Sigmoid colon (tissue), 7 donors: ENCODE measurements around the gene DBI. TPM values are rescaled to one million over a fixed set of nuclear protein-coding genes. Genes with fewer than 3 reads are reported as not detected.

Source experiments
- DNase-seq: peaks from one replicate; pipeline ENCODE4 v3.0.0-alpha.2; 2019
- H3K27ac ChIP-seq, 4 donors: fragments of 200-600 bp; sonication (generic); one replicate each; pipeline ENCODE4 v1.5.1; 2016 to 2019; ENCODE audit warnings: mild to moderate bottlenecking in 1 of 4
- H3K27me3 ChIP-seq, 3 donors: fragments of 200-600 bp; sonication (generic); one replicate each; pipeline ENCODE4 v1.5.1; 2019; ENCODE audit warnings: mild to moderate bottlenecking in 1 of 3
- H3K36me3 ChIP-seq, 4 donors: fragments of 200-600 bp; sonication (generic); one replicate each; pipeline ENCODE4 v1.5.1; 2016 to 2019
- H3K4me1 ChIP-seq, 4 donors: fragments of 200-600 bp; sonication (generic); one replicate each; pipeline ENCODE4 v1.5.1; 2017 to 2019
- H3K4me3 ChIP-seq, 4 donors: fragments of 200-600 bp; sonication (generic); one replicate each; pipeline ENCODE4 v1.5.1; 2017 to 2019; ENCODE audit warnings: mild to moderate bottlenecking in 2 of 4, moderate library complexity in 1 of 4
- H3K9me3 ChIP-seq, 4 donors: fragments of 200-600 bp in 3 of 4; sonication (generic) in 3 of 4; one replicate each; pipeline versions ENCODE4 v1.5.1 to v1.6.1; 2013 to 2019
- EP300 ChIP-seq, 4 donors: sonication (generic); formaldehyde crosslinking; IDR thresholded peaks; one replicate each; pipeline ENCODE4 v1.6.1; 2017; ENCODE audit warnings: antibody characterized with exemption in 4 of 4
- POLR2A ChIP-seq, 2 donors: fragments of 450-650 bp; IDR thresholded peaks; one replicate each; pipeline ENCODE4 v1.6.1; 2016; ENCODE audit warnings: antibody characterized with exemption in 2 of 2, mild to moderate bottlenecking in 2 of 2, moderate library complexity in 2 of 2
- POLR2AphosphoS5 ChIP-seq, 4 donors: sonication (generic); formaldehyde crosslinking; IDR thresholded peaks; one replicate each; pipeline ENCODE4 v1.6.1; 2017; ENCODE audit warnings: antibody characterized with exemption in 4 of 4
- WGBS, 2 donors: extraction: QIAGEN DNeasy Blood & Tissue Kit; methylation state at CpG; one replicate each; pipeline ENCODE4 v1.1.7; 2013; 5-methylcytosine and 5-hydroxymethylcytosine counted together
- intact Hi-C: fragments of 100-400 bp; cut with DNase I; formaldehyde crosslinking; loops from one replicate; pipeline ENCODE4 v1.15.1; 2023
- polyA plus RNA-seq, 3 donors: library from polyadenylated mRNA; stranded (reverse); fragments of 200-250 nt; gene quantifications; one replicate each; pipeline ENCODE4 v1.2.3, GENCODE V29; 2013
- total RNA-seq, 4 donors: library from RNA; depleted of rRNA; stranded (reverse); fragments of >200 nt; gene quantifications; one replicate each; pipeline ENCODE4 v1.1.0, GENCODE V29; 2016
- TF ChIP-seq, protein P1 (sequence below), 4 experiments: fragments of 450-650 bp in 3 of 4; fragments of 200-600 bp in 1 of 4; IDR thresholded peaks; one replicate each; pipeline ENCODE4 v1.5.1; 2016 to 2019; ENCODE audit warnings: antibody characterized with exemption in 4 of 4, mild to moderate bottlenecking in 3 of 4, moderate library complexity in 2 of 4
- donor health status: healthy with polysubstance abuse.
- donor health status: Bipolar disorder and iron deficiency.
- donor health status: healthy.

Gene DBI
- total RNA-seq (10 to 100 TPM; 49.5 to 92.4 (median 70.7) TPM), polyA plus RNA-seq (1,000 to 10,000 TPM in 2 of 3 donors, 100 to 1,000 TPM in 1; 740 to 1,261 (median 1,072) TPM)

GRCh38 chr2:119366649-119367471 lies at the start of gene DBI, which contains the start of gene C2orf76:
Gene DBI (plus strand): TSS chr2:119366977. CDS start chr2:119367052, 75 bp downstream.
Gene C2orf76 (minus strand): TSS chr2:119366834. CDS start chr2:119339959, 26,875 bp downstream.
- H3K27me3 ChIP-seq, result no peaks in the 10 kb centered on the region
- H3K27ac ChIP-seq, result peak within 1 kb of the TSS; percentile 83 to 88 (median 87)
- peaks cover 0 to 30% (median 26%) of the 10 kb centered on the region in 4 donors for H3K4me1 ChIP-seq
- TF ChIP-seq, protein P1, sequence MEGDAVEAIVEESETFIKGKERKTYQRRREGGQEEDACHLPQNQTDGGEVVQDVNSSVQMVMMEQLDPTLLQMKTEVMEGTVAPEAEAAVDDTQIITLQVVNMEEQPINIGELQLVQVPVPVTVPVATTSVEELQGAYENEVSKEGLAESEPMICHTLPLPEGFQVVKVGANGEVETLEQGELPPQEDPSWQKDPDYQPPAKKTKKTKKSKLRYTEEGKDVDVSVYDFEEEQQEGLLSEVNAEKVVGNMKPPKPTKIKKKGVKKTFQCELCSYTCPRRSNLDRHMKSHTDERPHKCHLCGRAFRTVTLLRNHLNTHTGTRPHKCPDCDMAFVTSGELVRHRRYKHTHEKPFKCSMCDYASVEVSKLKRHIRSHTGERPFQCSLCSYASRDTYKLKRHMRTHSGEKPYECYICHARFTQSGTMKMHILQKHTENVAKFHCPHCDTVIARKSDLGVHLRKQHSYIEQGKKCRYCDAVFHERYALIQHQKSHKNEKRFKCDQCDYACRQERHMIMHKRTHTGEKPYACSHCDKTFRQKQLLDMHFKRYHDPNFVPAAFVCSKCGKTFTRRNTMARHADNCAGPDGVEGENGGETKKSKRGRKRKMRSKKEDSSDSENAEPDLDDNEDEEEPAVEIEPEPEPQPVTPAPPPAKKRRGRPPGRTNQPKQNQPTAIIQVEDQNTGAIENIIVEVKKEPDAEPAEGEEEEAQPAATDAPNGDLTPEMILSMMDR (IDR thresholded peaks at IDR 0.05), result no peak
- TF ChIP-seq EP300 (IDR thresholded peaks at IDR 0.05) (peak in 1 of 4 donors; percentile 84), POLR2AphosphoS5 (IDR thresholded peaks at IDR 0.05) (peak; percentile 84 to 96 (median 92)), POLR2A (IDR thresholded peaks at IDR 0.05) (peak; percentile 56 to 84)
- intact Hi-C loops, result loop anchor here (10.0 kb wide), 3 partner anchors 1182 to 1552 kb away; partner anchors contain the start of gene DDX18
- H3K36me3 ChIP-seq, result peaks cover 0 to 35% (median 17%) of the 10 kb centered on the region in 4 donors
- peak; percentile 97 for DNase-seq
- peak within 1 kb of the TSS; percentile 55 to 79 (median 62) for H3K4me3 ChIP-seq
- H3K9me3 ChIP-seq, result no peaks in the 10 kb centered on the region
- WGBS, 2 donors, result 0 to 1% methylated on average over 65 of the region's 65 CpGs

GRCh38 chr2:119317554-119317953 lies 49.2 kb upstream of the DBI start:
- Histone ChIP-seq H3K27ac (no peak overlapping the region), H3K4me1 (no peaks in the 10 kb centered on the region), H3K4me3 (no peak overlapping the region), H3K9me3 (no peaks in the 10 kb centered on the region), H3K27me3 (no peaks in the 10 kb centered on the region), H3K36me3 (no peaks in the 10 kb centered on the region)
- DNase-seq, result no peak
- 76 to 91% methylated on average over 1 of the region's 1 CpG for WGBS, 2 donors
- TF ChIP-seq, protein P1 (IDR thresholded peaks at IDR 0.05), result no peak
- TF ChIP-seq POLR2A (IDR thresholded peaks at IDR 0.05) (no peak), EP300 (IDR thresholded peaks at IDR 0.05) (no peak), POLR2AphosphoS5 (IDR thresholded peaks at IDR 0.05) (no peak)
- intact Hi-C loops, result no loop called here

GRCh38 chr2:119319593-119319992 lies 47.2 kb upstream of the DBI start:
- Histone ChIP-seq H3K27ac (no peak overlapping the region), H3K4me1 (no peaks in the 10 kb centered on the region), H3K36me3 (no peaks in the 10 kb centered on the region), H3K9me3 (no peaks in the 10 kb centered on the region), H3K4me3 (no peak overlapping the region), H3K27me3 (no peaks in the 10 kb centered on the region)
- intact Hi-C loops, result no loop called here
- 63 to 90% methylated on average over 7 of the region's 7 CpGs for WGBS, 2 donors
- no peak for DNase-seq
- TF ChIP-seq POLR2A (IDR thresholded peaks at IDR 0.05) (no peak), EP300 (IDR thresholded peaks at IDR 0.05) (no peak), POLR2AphosphoS5 (IDR thresholded peaks at IDR 0.05) (no peak)
- TF ChIP-seq, protein P1 (IDR thresholded peaks at IDR 0.05), result no peak

DNA sequence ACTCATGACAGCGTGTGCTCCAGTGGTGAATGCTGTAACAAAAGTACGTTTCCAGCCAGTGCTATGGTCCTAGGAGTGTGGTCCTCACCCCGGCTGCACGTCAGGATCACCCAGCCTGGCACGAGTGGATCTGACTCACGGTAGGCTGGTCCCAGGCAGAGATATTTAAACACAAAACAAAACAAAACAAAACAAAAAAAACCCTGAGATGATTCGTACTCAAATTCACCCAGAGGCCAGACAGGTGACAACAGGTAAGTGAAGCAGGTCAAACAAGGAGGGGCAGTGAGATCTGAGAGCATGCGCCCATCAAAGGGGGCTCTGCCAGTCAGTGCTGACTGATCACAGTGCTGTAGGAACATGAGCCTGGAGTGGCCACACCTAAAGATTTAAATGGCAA lies 43.3 kb upstream of the DBI start:
- H3K4me1 ChIP-seq, result no peaks in the 10 kb centered on the region
- TF ChIP-seq, protein P1 (IDR thresholded peaks at IDR 0.05), result no peak
- TF ChIP-seq POLR2A (IDR thresholded peaks at IDR 0.05) (no peak), EP300 (IDR thresholded peaks at IDR 0.05) (no peak), POLR2AphosphoS5 (IDR thresholded peaks at IDR 0.05) (no peak)
- DNase-seq, result no peak
- 68 to 90% methylated on average over 8 of the region's 8 CpGs for WGBS, 2 donors
- H3K27me3 ChIP-seq, result no peaks in the 10 kb centered on the region
- no peaks in the 10 kb centered on the region for H3K36me3 ChIP-seq
- intact Hi-C loops, result no loop called here
- no peak overlapping the region for H3K27ac ChIP-seq
- H3K9me3 ChIP-seq, result no peaks in the 10 kb centered on the region
- H3K4me3 ChIP-seq, result no peak overlapping the region
